OCI-LY7 (cell line): Measurements from ENCODE around the gene OR9A2. TPM values are rescaled to one million over a fixed set of nuclear protein-coding genes. Genes with fewer than 3 reads are reported as not detected.

Experiments used
- BruUV-seq: library from RNA; stranded (reverse); fragments of 400-500 nt; replicated peaks from 2 replicates; lab custom pipeline; 2021; lab: Mats Ljungman, UMichigan
- CTCF ChIA-PET: fragments of 300-600 bp; sonication (Branson Sonifier 250); formaldehyde crosslinking; loops from one replicate; lab custom pipeline; 2022; ENCODE audit warnings: antibody characterized with exemption; ENCODE audit not compliant: unreplicated experiment; lab: Charles Lee
- POLR2A ChIA-PET: fragments of 300-600 bp; sonication (Branson Sonifier 250); formaldehyde crosslinking; loops from one replicate; lab custom pipeline; 2022; ENCODE audit warnings: antibody characterized with exemption; lab: Charles Lee
- DNase-seq: peaks from one replicate; pipeline ENCODE4 v3.0.0-alpha.2; 2015; ENCODE audit warnings: low spot score
- H2AFZ ChIP-seq: fragments of 200-600 bp; sonication (generic), shearing (Covaris generic); 2 replicates; pipeline ENCODE4 v1.6.1; 2014; ENCODE audit warnings: mild to moderate bottlenecking, antibody characterized with exemption, low read length, moderate library complexity
- H3K27ac ChIP-seq: fragments of 200-600 bp; sonication (generic); 2 replicates; pipeline ENCODE4 v1.5.1; 2014; ENCODE audit warnings: mixed run types, low read depth, mild to moderate bottlenecking, moderate library complexity, low read length, inconsistent platforms; ENCODE audit not compliant: poor library complexity, severe bottlenecking
- H3K36me3 ChIP-seq: fragments of 200-600 bp; sonication (generic); 2 replicates; pipeline ENCODE4 v1.6.1; 2014; ENCODE audit warnings: mild to moderate bottlenecking, antibody characterized with exemption, low read length, moderate library complexity, mixed read lengths; ENCODE audit not compliant: insufficient read depth
- H3K4me1 ChIP-seq: fragments of 200-600 bp; sonication (generic); 2 replicates; pipeline ENCODE4 v1.5.1; 2014; ENCODE audit warnings: mild to moderate bottlenecking, low read length; ENCODE audit not compliant: insufficient read depth, poor library complexity, severe bottlenecking
- H3K4me2 ChIP-seq: fragments of 200-600 bp; sonication (generic); 2 replicates; pipeline ENCODE4 v1.6.1; 2014; ENCODE audit warnings: mild to moderate bottlenecking, low read length
- H3K4me3 ChIP-seq: fragments of 200-600 bp; sonication (generic); 2 replicates; pipeline ENCODE4 v1.5.1; 2014; ENCODE audit warnings: mild to moderate bottlenecking, low read depth, low read length; ENCODE audit not compliant: poor library complexity, severe bottlenecking
- H3K79me2 ChIP-seq: fragments of 200-600 bp; sonication (generic); 2 replicates; pipeline ENCODE4 v1.6.1; 2016; ENCODE audit warnings: low read depth, mild to moderate bottlenecking, low read length, moderate library complexity, mixed read lengths; ENCODE audit not compliant: insufficient read depth
- H3K9me2 ChIP-seq: fragments of 200-600 bp; sonication (generic); 2 replicates; pipeline ENCODE4 v1.6.1; 2016; ENCODE audit warnings: mild to moderate bottlenecking, low read length, mixed read lengths; ENCODE audit not compliant: insufficient read depth
- H3K9me3 ChIP-seq: fragments of 200-600 bp; sonication (generic); 2 replicates; pipeline ENCODE4 v1.6.1; 2014; ENCODE audit warnings: mild to moderate bottlenecking, mixed run types, low read length, mixed read lengths
- H4K20me1 ChIP-seq: fragments of 200-600 bp; sonication (generic); 2 replicates; pipeline ENCODE4 v1.6.1; 2014; ENCODE audit warnings: mild to moderate bottlenecking, antibody characterized with exemption, low read length, moderate library complexity, mixed read lengths; ENCODE audit not compliant: insufficient read depth
- EZH2phosphoT487 ChIP-seq: fragments of 200-600 bp; sonication (generic); IDR thresholded peaks from 2 replicates; pipeline ENCODE4 v1.6.1; 2018; ENCODE audit warnings: low read depth, borderline replicate concordance, mild to moderate bottlenecking, mixed run types, antibody characterized with exemption, low read length, moderate library complexity, mixed read lengths
- intact Hi-C: fragments of 100-400 bp; cut with micrococcal nuclease; formaldehyde crosslinking; loops from one replicate; pipeline ENCODE4 v1.10.0; 2022; ENCODE audit not compliant: unreplicated experiment
- total RNA-seq, 2 experiments: library from RNA; depleted of rRNA in 1 of 2; stranded (reverse); fragments of >200 nt in 1 of 2; shearing (Covaris generic) in 1 of 2; gene quantifications; 2 replicates each; pipeline ENCODE4 v1.2.3, GENCODE V29; 2014 to 2022
- TF ChIP-seq, protein P1 (sequence below): fragments of 200-600 bp; sonication (generic); conservative IDR thresholded peaks from 2 replicates; pipeline ENCODE4 v1.5.1; 2014; ENCODE audit warnings: mild to moderate bottlenecking, antibody characterized with exemption, low read length, moderate library complexity, mixed read lengths

OR9A2 gene
- total RNA-seq, 2 experiments from 2014 or later, result 0.53 to 0.66 TPM

DNA sequence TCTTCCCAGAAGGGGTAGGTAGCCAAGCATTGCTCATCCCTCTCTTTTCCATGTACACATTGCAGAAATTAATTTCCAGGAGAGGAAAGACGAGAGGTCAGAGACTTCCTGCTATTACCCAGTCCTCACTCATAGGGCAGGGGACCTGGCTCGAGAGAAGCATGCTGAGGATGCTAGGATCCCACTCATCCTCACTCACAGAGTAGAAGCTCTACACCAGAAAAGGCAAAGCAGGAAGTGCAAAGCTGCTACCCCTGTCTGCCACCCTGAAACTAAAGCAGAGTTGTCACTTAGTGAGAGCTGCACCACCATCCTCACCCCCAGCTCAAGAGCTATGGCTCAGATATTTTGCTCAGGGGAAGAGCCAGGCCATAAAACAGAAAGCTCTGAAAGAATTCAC lies 9.9 kb downstream of the OR9A2 start:
- Histone ChIP-seq H3K27ac (peak overlapping the region; percentile 10), H3K79me2 (no peaks in the 10 kb centered on the region), H3K4me1 (peaks cover 63% of the 10 kb centered on the region), H3K4me2 (peak overlapping the region; percentile 87), H4K20me1 (no peaks in the 10 kb centered on the region), H3K9me2 (no peaks in the 10 kb centered on the region), H3K9me3 (no peaks in the 10 kb centered on the region; the same call in 1 of the 2 replicates), H2AFZ (peak overlapping the region; percentile 84), H3K36me3 (no peaks in the 10 kb centered on the region; the same call in 1 of the 2 replicates), H3K4me3 (no peak overlapping the region)
- TF ChIP-seq, protein P1, sequence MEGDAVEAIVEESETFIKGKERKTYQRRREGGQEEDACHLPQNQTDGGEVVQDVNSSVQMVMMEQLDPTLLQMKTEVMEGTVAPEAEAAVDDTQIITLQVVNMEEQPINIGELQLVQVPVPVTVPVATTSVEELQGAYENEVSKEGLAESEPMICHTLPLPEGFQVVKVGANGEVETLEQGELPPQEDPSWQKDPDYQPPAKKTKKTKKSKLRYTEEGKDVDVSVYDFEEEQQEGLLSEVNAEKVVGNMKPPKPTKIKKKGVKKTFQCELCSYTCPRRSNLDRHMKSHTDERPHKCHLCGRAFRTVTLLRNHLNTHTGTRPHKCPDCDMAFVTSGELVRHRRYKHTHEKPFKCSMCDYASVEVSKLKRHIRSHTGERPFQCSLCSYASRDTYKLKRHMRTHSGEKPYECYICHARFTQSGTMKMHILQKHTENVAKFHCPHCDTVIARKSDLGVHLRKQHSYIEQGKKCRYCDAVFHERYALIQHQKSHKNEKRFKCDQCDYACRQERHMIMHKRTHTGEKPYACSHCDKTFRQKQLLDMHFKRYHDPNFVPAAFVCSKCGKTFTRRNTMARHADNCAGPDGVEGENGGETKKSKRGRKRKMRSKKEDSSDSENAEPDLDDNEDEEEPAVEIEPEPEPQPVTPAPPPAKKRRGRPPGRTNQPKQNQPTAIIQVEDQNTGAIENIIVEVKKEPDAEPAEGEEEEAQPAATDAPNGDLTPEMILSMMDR, result no peak
- no peak for TF ChIP-seq EZH2phosphoT487
- peak; percentile 49 for DNase-seq
- CTCF ChIA-PET, result interaction anchor here (1.0 to 1.2 kb wide), 2 partner anchors 14 to 198 kb away, joined by 4 read pairs; no protein-coding TSS in a partner anchor
- no TSS peak for BruUV-seq
- POLR2A ChIA-PET, result interaction anchor here (0.5 to 4.4 kb wide), 12 partner anchors 9 to 400 kb away, joined by 3 to 24 read pairs (median 3); no protein-coding TSS in a partner anchor
- intact Hi-C loops, result no loop called here

- CTCF ChIA-PET, result interaction anchor here (0.8 to 1.2 kb wide), 3 partner anchors 13 to 199 kb away, joined by 3 to 4 read pairs (median 4); no protein-coding TSS in a partner anchor
- TF ChIP-seq EZH2phosphoT487, result no peak
- TF ChIP-seq, protein P1, result no peak
- H3K4me3 ChIP-seq, result no peak overlapping the region
- H3K4me1 ChIP-seq, result peaks cover 72% of the 10 kb centered on the region
- H3K36me3 ChIP-seq, result no peaks in the 10 kb centered on the region; the same call in 1 of the 2 replicates
- intact Hi-C loops, result loop anchor here (2.0 kb wide), 1 partner anchor 69 kb away; no protein-coding TSS in a partner anchor
- peak overlapping the region; percentile 84 for H2AFZ ChIP-seq
- H3K27ac ChIP-seq, result peak overlapping the region; percentile 45
- H3K9me2 ChIP-seq, result no peaks in the 10 kb centered on the region
- no peaks in the 10 kb centered on the region for H4K20me1 ChIP-seq
- H3K4me2 ChIP-seq, result peak overlapping the region; percentile 87
- H3K79me2 ChIP-seq, result no peaks in the 10 kb centered on the region
- H3K9me3 ChIP-seq, result no peaks in the 10 kb centered on the region; the same call in 1 of the 2 replicates
- POLR2A ChIA-PET, result interaction anchor here (0.6 to 4.4 kb wide), 12 partner anchors 8 to 401 kb away, joined by 3 to 24 read pairs (median 4); partner anchors contain the start of gene GSTK1
- DNase-seq, result no peak
- BruUV-seq, result no TSS peak
Measured at GRCh38 chr7:143015926-143016490, 10.9 kb downstream of the OR9A2 start.
